ENCODE measurements around the gene GRIN3A. TPM values are rescaled to one million over a fixed set of nuclear protein-coding genes. Genes with fewer than 3 reads are reported as not detected.

The GRIN3A gene
- total RNA-seq, 1 donor from 2014 or later: not detected

GRCh38 chr9:101636247-101636646 lies 102.2 kb downstream of the GRIN3A start:
- no peak for DNase-seq (ENCODE audit: low read depth)
- Histone ChIP-seq H3K36me3 (ENCODE audit: control insufficient read depth, insufficient read depth, low read length) (no peaks in the 10 kb centered on the region), H3K27me3 (ENCODE audit: control insufficient read depth, insufficient read depth, low read length) (no peaks in the 10 kb centered on the region), H3K4me3 (ENCODE audit: low read depth, low read length) (no peak overlapping the region)
- TF ChIP-seq CTCF (IDR thresholded peaks at IDR 0.05; ENCODE audit: insufficient read depth, low read length, poor library complexity, severe bottlenecking): no peak

- DNase-seq (ENCODE audit: low read depth): no peak
- Histone ChIP-seq H3K27me3 (ENCODE audit: control insufficient read depth, insufficient read depth, low read length) (no peaks in the 10 kb centered on the region), H3K36me3 (ENCODE audit: control insufficient read depth, insufficient read depth, low read length) (no peaks in the 10 kb centered on the region), H3K4me3 (ENCODE audit: low read depth, low read length) (no peak overlapping the region)
- TF ChIP-seq CTCF (IDR thresholded peaks at IDR 0.05; ENCODE audit: insufficient read depth, low read length, poor library complexity, severe bottlenecking): no peak
These were observed 103.0 kb downstream of the GRIN3A start for GRCh38 chr9:101635473-101635872.

- no peak for TF ChIP-seq CTCF (IDR thresholded peaks at IDR 0.05; ENCODE audit: insufficient read depth, low read length, poor library complexity, severe bottlenecking)
- no peaks in the 10 kb centered on the region for H3K27me3 ChIP-seq (ENCODE audit: control insufficient read depth, insufficient read depth, low read length)
- no peaks in the 10 kb centered on the region for H3K36me3 ChIP-seq (ENCODE audit: control insufficient read depth, insufficient read depth, low read length)
- DNase-seq (ENCODE audit: low read depth): no peak
- H3K4me3 ChIP-seq (ENCODE audit: low read depth, low read length): no peak overlapping the region
These were observed 103.6 kb downstream of the GRIN3A start for GRCh38 chr9:101634741-101635409.

- no peak for TF ChIP-seq CTCF (IDR thresholded peaks at IDR 0.05; ENCODE audit: insufficient read depth, low read length, poor library complexity, severe bottlenecking)
- no peak overlapping the region for H3K4me3 ChIP-seq (ENCODE audit: low read depth, low read length)
- H3K36me3 ChIP-seq (ENCODE audit: control insufficient read depth, insufficient read depth, low read length): no peaks in the 10 kb centered on the region
- no peak for DNase-seq (ENCODE audit: low read depth)
- H3K27me3 ChIP-seq (ENCODE audit: control insufficient read depth, insufficient read depth, low read length): no peaks in the 10 kb centered on the region
These were observed 105.8 kb downstream of the GRIN3A start for GRCh38 chr9:101632611-101633010.

GRCh38 chr9:101631892-101632291 lies 106.6 kb downstream of the GRIN3A start:
- no peak for DNase-seq (ENCODE audit: low read depth)
- Histone ChIP-seq H3K4me3 (ENCODE audit: low read depth, low read length) (no peak overlapping the region), H3K36me3 (ENCODE audit: control insufficient read depth, insufficient read depth, low read length) (no peaks in the 10 kb centered on the region), H3K27me3 (ENCODE audit: control insufficient read depth, insufficient read depth, low read length) (no peaks in the 10 kb centered on the region)
- no peak for TF ChIP-seq CTCF (IDR thresholded peaks at IDR 0.05; ENCODE audit: insufficient read depth, low read length, poor library complexity, severe bottlenecking)

GRCh38 chr9:101629636-101630035 lies 108.8 kb downstream of the GRIN3A start:
- DNase-seq (ENCODE audit: low read depth): no peak
- H3K4me3 ChIP-seq (ENCODE audit: low read depth, low read length): no peak overlapping the region
- TF ChIP-seq CTCF (IDR thresholded peaks at IDR 0.05; ENCODE audit: insufficient read depth, low read length, poor library complexity, severe bottlenecking): no peak
- H3K36me3 ChIP-seq (ENCODE audit: control insufficient read depth, insufficient read depth, low read length): no peaks in the 10 kb centered on the region
- H3K27me3 ChIP-seq (ENCODE audit: control insufficient read depth, insufficient read depth, low read length): no peaks in the 10 kb centered on the region
